HG03097 (cell line): ENCODE results near the gene PTDSS2.
"Not testable (repeated sequence)": the region's sequence is repeated elsewhere in the genome, so short reads cannot be mapped to it uniquely, and the experiment has no call there.

Experiments used
- ATAC-seq: cut with Tn5 transposase; IDR thresholded peaks from one replicate; pipeline ENCODE4 v1.9.1; 2021; ENCODE audit not compliant: unreplicated experiment, low FRiP score

Gene PTDSS2

GRCh38 chr11:502288-503178 lies 52.5 kb downstream of the PTDSS2 start:
- no peak for ATAC-seq

GRCh38 chr11:503179-503981 lies 53.3 kb downstream of the PTDSS2 start:
- no peak for ATAC-seq

- no peak for ATAC-seq
Measured at GRCh38 chr11:504053-504993, 54.2 kb downstream of the PTDSS2 start.

GRCh38 chr11:504994-505344 lies 54.9 kb downstream of the PTDSS2 start:
- no peak for ATAC-seq

- peak; percentile 68 for ATAC-seq
Measured at GRCh38 chr11:506238-506994, 56.3 kb downstream of the PTDSS2 start.

- ATAC-seq = peak; percentile 31
Measured at GRCh38 chr11:506995-507726, 57.1 kb downstream of the PTDSS2 start, which contains the start of gene RNH1. Gene RNH1, minus strand, starts transcription at chr11:507242. Its CDS starts 5,080 bp downstream, at chr11:502162.

GRCh38 chr11:507727-508515 lies 57.8 kb downstream of the PTDSS2 start:
- no peak for ATAC-seq

GRCh38 chr11:508956-509355 lies 58.9 kb downstream of the PTDSS2 start:
- ATAC-seq = no peak

- ATAC-seq = no peak
Measured at GRCh38 chr11:512761-513595, 62.9 kb downstream of the PTDSS2 start.

GRCh38 chr11:514606-515005 lies 64.5 kb downstream of the PTDSS2 start:
- ATAC-seq = no peak

GRCh38 chr11:515131-515530 lies 65.1 kb downstream of the PTDSS2 start:
- no peak for ATAC-seq

- no peak for ATAC-seq
Measured at GRCh38 chr11:516400-516799, 66.3 kb downstream of the PTDSS2 start.

GRCh38 chr11:516918-517685 lies 67.0 kb downstream of the PTDSS2 start:
- not testable (repeated sequence) for ATAC-seq

GRCh38 chr11:518463-519202 lies 68.6 kb downstream of the PTDSS2 start:
- ATAC-seq = peak; percentile 88

- ATAC-seq = no peak
Measured at GRCh38 chr11:520428-521176, 70.5 kb downstream of the PTDSS2 start.
